ENCODE data around the gene DNAAF9. TPM values are rescaled to one million over a fixed set of nuclear protein-coding genes. Genes with fewer than 3 reads are reported as not detected.

Gene DNAAF9
- total RNA-seq, 1 donor from 2014 or later, result 17.8 TPM

- no peak for TF ChIP-seq CTCF (IDR thresholded peaks at IDR 0.05)
- H3K27me3 Mint-ChIP-seq (ENCODE audit: low read depth), result peaks cover 36% of the 10 kb centered on the region
- DNase-seq (ENCODE audit: low spot score), result no peak
- H3K36me3 Mint-ChIP-seq (ENCODE audit: low read depth), result peaks cover 2% of the 10 kb centered on the region
- H3K4me3 Mint-ChIP-seq (ENCODE audit: unreplicated experiment), result no peak overlapping the region
- H3K9me3 Mint-ChIP-seq (ENCODE audit: low read depth), result no peaks in the 10 kb centered on the region
- no peaks in the 10 kb centered on the region for H3K4me1 Mint-ChIP-seq (ENCODE audit: low read depth)
- H3K27ac Mint-ChIP-seq (ENCODE audit: unreplicated experiment), result no peak overlapping the region
Observed at GRCh38 chr20:3449319-3449718, 41.9 kb upstream of the DNAAF9 start.

- Mint-ChIP-seq H3K4me3 (ENCODE audit: unreplicated experiment) (no peak overlapping the region), H3K36me3 (ENCODE audit: low read depth) (peaks cover 2% of the 10 kb centered on the region), H3K9me3 (ENCODE audit: low read depth) (no peaks in the 10 kb centered on the region), H3K27me3 (ENCODE audit: low read depth) (peaks cover 27% of the 10 kb centered on the region), H3K27ac (ENCODE audit: unreplicated experiment) (peak overlapping the region; percentile 2), H3K4me1 (ENCODE audit: low read depth) (no peaks in the 10 kb centered on the region)
- DNase-seq (ENCODE audit: low spot score), result no peak
- no peak for TF ChIP-seq CTCF (IDR thresholded peaks at IDR 0.05)
Observed at GRCh38 chr20:3447321-3447720, 39.9 kb upstream of the DNAAF9 start.

GRCh38 chr20:3446779-3447178 lies 39.3 kb upstream of the DNAAF9 start:
- no peak for TF ChIP-seq CTCF (IDR thresholded peaks at IDR 0.05)
- Mint-ChIP-seq H3K27ac (ENCODE audit: unreplicated experiment) (no peak overlapping the region), H3K9me3 (ENCODE audit: low read depth) (no peaks in the 10 kb centered on the region)

GRCh38 chr20:3436864-3437574 lies 29.6 kb upstream of the DNAAF9 start:
- no peak overlapping the region for H3K27ac Mint-ChIP-seq (ENCODE audit: unreplicated experiment)
- no peaks in the 10 kb centered on the region for H3K9me3 Mint-ChIP-seq (ENCODE audit: low read depth)
- peaks cover 8% of the 10 kb centered on the region for H3K27me3 Mint-ChIP-seq (ENCODE audit: low read depth)
- H3K4me1 Mint-ChIP-seq (ENCODE audit: low read depth), result no peaks in the 10 kb centered on the region
- H3K36me3 Mint-ChIP-seq (ENCODE audit: low read depth), result no peaks in the 10 kb centered on the region
- TF ChIP-seq CTCF (IDR thresholded peaks at IDR 0.05), result no peak
- DNase-seq (ENCODE audit: low spot score), result no peak
- H3K4me3 Mint-ChIP-seq (ENCODE audit: unreplicated experiment), result no peak overlapping the region

More at GRCh38 chr20:3446779-3447178, 39.3 kb upstream of the DNAAF9 start:
- Mint-ChIP-seq H3K4me1 (ENCODE audit: low read depth) (no peaks in the 10 kb centered on the region), H3K27me3 (ENCODE audit: low read depth) (peaks cover 22% of the 10 kb centered on the region), H3K36me3 (ENCODE audit: low read depth) (peaks cover 2% of the 10 kb centered on the region), H3K4me3 (ENCODE audit: unreplicated experiment) (no peak overlapping the region)
- DNase-seq (ENCODE audit: low spot score), result no peak

- TF ChIP-seq CTCF (IDR thresholded peaks at IDR 0.05), result no peak
- H3K4me1 Mint-ChIP-seq (ENCODE audit: low read depth), result peaks cover 4% of the 10 kb centered on the region
- no peaks in the 10 kb centered on the region for H3K36me3 Mint-ChIP-seq (ENCODE audit: low read depth)
- no peak overlapping the region for H3K4me3 Mint-ChIP-seq (ENCODE audit: unreplicated experiment)
- DNase-seq (ENCODE audit: low spot score), result no peak
- no peaks in the 10 kb centered on the region for H3K9me3 Mint-ChIP-seq (ENCODE audit: low read depth)
- H3K27ac Mint-ChIP-seq (ENCODE audit: unreplicated experiment), result no peak overlapping the region
- H3K27me3 Mint-ChIP-seq (ENCODE audit: low read depth), result peaks cover 6% of the 10 kb centered on the region
Observed at GRCh38 chr20:3434232-3434631, 26.8 kb upstream of the DNAAF9 start.
